Duodenal mucosa (tissue), 2 donors: ENCODE measurements around the gene DHX30.
"Not testable (repeated sequence)": the region's sequence is repeated elsewhere in the genome, so short reads cannot be mapped to it uniquely, and the experiment has no call there.

Experiments used
- H3K27ac ChIP-seq: one replicate; pipeline ENCODE4 v1.7.0; 2013; ENCODE audit warnings: low read depth, low read length
- H3K27me3 ChIP-seq, 2 donors: one replicate each; pipeline ENCODE4 v1.7.0; 2013; ENCODE audit warnings: low read length in 2 of 2, control low read depth in 1 of 2; ENCODE audit not compliant: insufficient read depth in 2 of 2, control insufficient read depth in 1 of 2
- H3K36me3 ChIP-seq, 2 donors: one replicate each; pipeline ENCODE4 v1.7.0; 2013; ENCODE audit warnings: low read length in 2 of 2, control low read depth in 1 of 2; ENCODE audit not compliant: insufficient read depth in 2 of 2, control insufficient read depth in 1 of 2
- H3K4me1 ChIP-seq, 2 donors: one replicate each; pipeline ENCODE4 v1.7.0; 2013; ENCODE audit warnings: low read length in 2 of 2, control low read depth in 1 of 2; ENCODE audit not compliant: insufficient read depth in 2 of 2, control insufficient read depth in 1 of 2
- H3K4me3 ChIP-seq, 2 donors: one replicate each; pipeline ENCODE4 v1.7.0; 2013; ENCODE audit warnings: low read length in 2 of 2, low read depth in 1 of 2
- H3K9ac ChIP-seq, 2 donors: one replicate each; pipeline ENCODE4 v1.7.0; 2013; ENCODE audit warnings: low read length in 2 of 2, low read depth in 1 of 2
- H3K9me3 ChIP-seq, 2 donors: one replicate each; pipeline ENCODE4 v1.7.0; 2013; ENCODE audit warnings: low read length in 2 of 2, control low read depth in 1 of 2; ENCODE audit not compliant: control insufficient read depth in 1 of 2

Gene DHX30

GRCh38 chr3:47804577-47804976 is 1.6 kb downstream of the DHX30 start:
- H3K4me3 ChIP-seq = no peak overlapping the region

DNA sequence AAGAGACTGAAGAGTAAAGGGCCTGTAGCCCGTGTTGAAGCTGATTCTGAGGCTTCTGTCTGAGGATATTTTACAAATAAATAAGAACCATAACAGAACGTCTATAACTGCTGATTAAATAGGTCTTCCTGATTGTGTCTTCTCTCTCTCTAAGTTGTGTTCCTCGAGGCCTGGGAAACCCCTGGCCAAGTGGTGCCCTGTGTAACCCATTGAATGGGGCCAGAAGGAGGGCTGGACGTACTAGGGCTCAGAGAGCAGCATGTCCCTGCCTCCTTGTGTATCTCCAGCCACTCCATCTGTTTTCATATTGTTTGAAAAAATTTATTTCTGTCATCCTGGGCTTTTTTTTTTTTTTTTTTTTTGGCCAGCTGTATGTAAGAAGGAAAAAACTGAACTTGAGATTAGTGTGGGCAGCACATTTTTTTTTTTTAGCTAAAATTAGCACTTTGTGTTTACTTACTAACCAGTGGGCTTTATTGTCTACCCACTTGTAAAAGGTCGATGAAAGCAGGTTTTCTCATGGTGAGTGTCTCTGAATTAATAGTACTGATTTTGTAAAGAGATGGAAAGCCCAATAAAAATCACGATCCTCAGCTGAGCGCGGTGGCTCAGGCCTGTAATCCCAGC is 10.7 kb downstream of the DHX30 start:
- Histone ChIP-seq H3K4me1 (no peaks in the 10 kb centered on the region), H3K27ac (no peak overlapping the region), H3K9me3 (no peaks in the 10 kb centered on the region), H3K9ac (no peak overlapping the region), H3K36me3 (peaks cover 21 to 50% of the 10 kb centered on the region in 2 donors), H3K4me3 (no peak overlapping the region), H3K27me3 (no peaks in the 10 kb centered on the region)

More at GRCh38 chr3:47804577-47804976, 1.6 kb downstream of the DHX30 start:
- Histone ChIP-seq H3K9ac (no peak overlapping the region), H3K9me3 (no peaks in the 10 kb centered on the region), H3K27ac (no peak overlapping the region), H3K36me3 (peaks cover 4 to 5% of the 10 kb centered on the region in 2 donors), H3K27me3 (no peaks in the 10 kb centered on the region), H3K4me1 (peaks cover 16 to 21% of the 10 kb centered on the region in 2 donors)

DNA sequence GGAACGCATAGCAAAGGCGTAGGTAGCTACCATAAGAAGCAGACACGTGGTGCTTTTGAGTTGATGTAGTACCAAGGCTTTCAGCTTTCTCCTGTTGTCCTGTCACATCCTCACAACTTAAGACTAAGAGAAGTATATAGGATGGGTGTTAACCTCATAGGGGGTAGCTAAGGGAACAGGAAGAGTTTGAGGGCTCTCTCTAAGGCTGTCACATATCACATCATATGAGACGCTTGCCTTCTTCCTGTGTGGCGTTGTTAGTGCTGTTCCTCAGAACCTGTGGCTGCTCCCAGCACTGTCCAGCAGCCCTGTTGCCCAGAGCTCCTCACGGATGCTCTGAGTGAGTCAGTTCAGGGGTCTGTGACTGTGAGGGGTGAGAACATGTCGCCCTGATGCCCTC is 14.7 kb downstream of the DHX30 start:
- Histone ChIP-seq H3K27me3 (no peaks in the 10 kb centered on the region), H3K4me3 (no peak overlapping the region), H3K9ac (no peak overlapping the region), H3K36me3 (peaks cover 6 to 50% of the 10 kb centered on the region in 2 donors), H3K9me3 (no peaks in the 10 kb centered on the region), H3K4me1 (no peaks in the 10 kb centered on the region), H3K27ac (no peak overlapping the region)

- Histone ChIP-seq H3K9me3 (no peaks in the 10 kb centered on the region), H3K27me3 (no peaks in the 10 kb centered on the region), H3K9ac (peak overlapping the region; percentile 82 to 92), H3K27ac (peak overlapping the region; percentile 36), H3K4me1 (peaks cover 14 to 16% of the 10 kb centered on the region in 2 donors), H3K36me3 (peaks cover 6 to 27% of the 10 kb centered on the region in 2 donors), H3K4me3 (peak overlapping the region; percentile 86 to 93)
These were observed 21.9 kb downstream of the DHX30 start for GRCh38 chr3:47824541-47825473.

- H3K9ac ChIP-seq = peak overlapping the region; percentile 82 to 92
- no peaks in the 10 kb centered on the region for H3K27me3 ChIP-seq
- H3K4me1 ChIP-seq = peaks cover 14 to 16% of the 10 kb centered on the region in 2 donors
- peak overlapping the region; percentile 86 to 93 for H3K4me3 ChIP-seq
- no peak overlapping the region for H3K27ac ChIP-seq
- H3K9me3 ChIP-seq = no peaks in the 10 kb centered on the region
- peaks cover 6 to 24% of the 10 kb centered on the region in 2 donors for H3K36me3 ChIP-seq
These were observed 22.7 kb downstream of the DHX30 start for GRCh38 chr3:47825590-47825989.

DNA sequence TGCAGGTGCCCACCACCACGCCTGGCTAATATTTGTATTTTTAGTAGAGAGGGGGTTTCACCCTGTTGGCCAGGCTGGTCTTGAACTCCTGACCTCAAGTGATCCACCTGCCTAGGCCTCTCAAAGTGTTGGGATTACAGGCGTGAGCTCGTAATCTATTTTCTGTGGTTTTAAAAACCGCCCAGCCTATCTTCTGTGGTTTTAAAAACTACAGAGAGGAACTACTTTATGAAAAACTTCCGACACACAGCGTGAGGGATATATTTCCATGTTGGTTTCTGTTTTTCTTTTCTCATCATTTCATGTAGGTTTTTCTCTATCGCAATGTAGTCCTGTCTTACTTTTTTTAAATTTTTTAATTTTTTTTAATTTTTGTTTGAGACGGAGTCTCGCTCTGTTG is 26.5 kb downstream of the DHX30 start:
- not testable (repeated sequence) for H3K4me3 ChIP-seq, H3K9me3 ChIP-seq, H3K27me3 ChIP-seq, H3K9ac ChIP-seq, H3K27ac ChIP-seq
- peaks cover 10 to 62% of the 10 kb centered on the region in 2 donors for H3K36me3 ChIP-seq
- H3K4me1 ChIP-seq = peaks cover 12 to 13% of the 10 kb centered on the region in 2 donors

DNA sequence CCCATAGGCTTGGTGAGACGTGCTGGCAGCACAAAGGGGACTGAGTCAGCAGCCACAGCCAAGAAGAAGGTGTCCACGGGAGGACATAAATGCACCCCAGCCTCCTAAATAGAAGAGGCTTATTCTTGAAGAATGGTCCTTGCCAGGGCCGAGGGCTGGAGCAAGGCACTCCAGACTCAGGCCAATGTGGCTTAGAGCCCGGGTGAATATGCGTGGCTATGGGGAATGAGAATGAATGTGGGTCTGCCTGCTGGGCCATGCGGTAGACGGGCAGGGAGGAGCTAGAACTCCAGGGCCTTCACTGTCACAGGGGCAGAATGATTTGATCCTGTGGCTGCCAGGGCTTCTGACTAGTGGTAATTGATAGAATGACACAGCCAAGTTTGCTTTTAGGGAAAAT is 34.0 kb downstream of the DHX30 start:
- H3K27ac ChIP-seq = no peak overlapping the region

DNA sequence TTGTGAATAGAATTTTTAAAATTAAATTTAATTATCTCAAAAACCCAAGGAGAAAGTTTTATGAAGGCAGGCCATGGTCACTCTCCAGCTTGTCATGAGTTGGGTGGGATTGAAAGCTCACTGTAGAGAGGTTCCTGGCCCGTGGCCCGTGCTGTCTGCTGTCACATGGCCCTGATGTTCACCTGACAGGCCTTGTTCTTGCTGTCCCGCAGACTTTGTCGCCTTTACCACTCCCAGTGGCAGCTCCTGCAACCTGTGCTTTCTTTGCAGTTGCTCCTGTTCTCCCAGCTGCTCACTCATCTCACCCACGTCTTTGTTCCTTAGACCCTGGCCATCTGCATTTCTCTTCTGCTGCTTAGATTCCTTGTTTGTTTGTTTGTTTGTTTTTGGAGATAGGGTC is 35.6 kb downstream of the DHX30 start:
- H3K9me3 ChIP-seq = no peaks in the 10 kb centered on the region
- peaks cover 26 to 72% of the 10 kb centered on the region in 2 donors for H3K36me3 ChIP-seq
- H3K27ac ChIP-seq = no peak overlapping the region
- H3K9ac ChIP-seq = no peak overlapping the region
- H3K4me1 ChIP-seq = no peaks in the 10 kb centered on the region
- no peaks in the 10 kb centered on the region for H3K27me3 ChIP-seq
- H3K4me3 ChIP-seq = no peak overlapping the region

More for the DNA sequence above, 34.0 kb downstream of the DHX30 start:
- Histone ChIP-seq H3K4me1 (no peaks in the 10 kb centered on the region), H3K9ac (no peak overlapping the region), H3K27me3 (no peaks in the 10 kb centered on the region), H3K4me3 (no peak overlapping the region), H3K9me3 (no peaks in the 10 kb centered on the region), H3K36me3 (peaks cover 19 to 73% of the 10 kb centered on the region in 2 donors)

GRCh38 chr3:47841786-47842349 is 38.9 kb downstream of the DHX30 start:
- no peak overlapping the region for H3K27ac ChIP-seq
- H3K36me3 ChIP-seq = peaks cover 50 to 82% of the 10 kb centered on the region in 2 donors

More at GRCh38 chr3:47841786-47842349, 38.9 kb downstream of the DHX30 start:
- Histone ChIP-seq H3K9me3 (no peaks in the 10 kb centered on the region), H3K4me3 (no peak overlapping the region), H3K4me1 (no peaks in the 10 kb centered on the region), H3K9ac (no peak overlapping the region), H3K27me3 (no peaks in the 10 kb centered on the region)
